ENCODE data around the gene FGFR3.

DNA sequence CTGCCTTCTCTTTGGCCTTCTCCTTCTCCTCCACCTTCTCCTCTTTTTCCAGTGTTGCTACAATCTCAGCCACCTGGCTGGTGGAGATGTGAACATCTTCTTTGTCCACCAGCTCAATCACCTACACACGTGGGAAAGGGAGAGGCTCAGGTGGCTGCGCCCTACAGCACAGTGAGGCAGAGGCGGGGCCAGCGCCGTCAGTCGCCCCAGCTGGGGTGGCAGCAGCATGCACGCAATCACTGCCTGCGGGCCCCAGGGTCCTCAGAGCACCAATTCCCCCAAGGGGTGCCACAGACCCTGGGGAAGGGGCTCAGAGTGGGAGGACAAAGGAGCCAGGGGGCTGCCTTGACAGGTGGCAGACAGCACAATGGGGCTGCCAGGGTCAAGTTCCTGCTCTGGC lies 21.4 kb downstream of the FGFR3 start:
- TF ChIP-seq POLR2A (IDR thresholded peaks at IDR 0.05; ENCODE audit: low read depth, low read length) (no peak), TAF1 (IDR thresholded peaks at IDR 0.05; ENCODE audit: borderline replicate concordance, low read depth, low read length) (no peak)

Data from GM12892 (cell line).